B cell (primary cell): Measurements from ENCODE around the gene HOMEZ. TPM values are rescaled to one million over a fixed set of nuclear protein-coding genes. Genes with fewer than 3 reads are reported as not detected.

ENCODE experiments used
- ATAC-seq: fragments of 200-7000 bp; cut with Tn5 transposase; one replicate; pipeline ENCODE4 v1.10.0; 2021; ENCODE audit warnings: low read depth, mild to moderate bottlenecking, moderate number of reproducible peaks, moderate library complexity
- CTCF ChIA-PET: fragments of 350-600 bp; sonication (Branson Sonifier 250); formaldehyde crosslinking; loops from one replicate; lab custom pipeline; 2021; ENCODE audit warnings: antibody characterized with exemption, inconsistent platforms; lab: Charles Lee
- POLR2A ChIA-PET: fragments of 350-600 bp; sonication (Branson Sonifier 250); formaldehyde crosslinking; loops from one replicate; lab custom pipeline; 2021; ENCODE audit warnings: antibody characterized with exemption; lab: Charles Lee
- DNase-seq: peaks from one replicate; pipeline ENCODE4 v3.0.0; 2013
- H2AFZ ChIP-seq: 2 replicates; pipeline ENCODE4 v1.6.1; 2012; ENCODE audit warnings: mild to moderate bottlenecking, low read depth, low read length; ENCODE audit not compliant: insufficient read depth, poor library complexity, severe bottlenecking
- H3K27ac ChIP-seq, 2 donors: 1 replicate in 1 of 2; 2 replicates in 1 of 2; pipeline ENCODE4 v1.5.1; 2012 to 2013; ENCODE audit warnings: low read length in 2 of 2, mild to moderate bottlenecking in 2 of 2, moderate library complexity in 1 of 2
- H3K27me3 ChIP-seq, 4 experiments: fragments of 200-600 bp in 1 of 4; sonication (generic) in 1 of 4; replicated peaks in 1 of 4; 1 replicate in 2 of 4; 2 replicates in 2 of 4; pipeline versions ENCODE4 v1.6.1 to v1.7.0; 2013 to 2016; ENCODE audit warnings: low read length in 3 of 4, mild to moderate bottlenecking in 2 of 4, mixed read lengths in 1 of 4, moderate library complexity in 1 of 4; ENCODE audit not compliant: insufficient read depth in 4 of 4, control insufficient read depth in 3 of 4; ENCODE audit errors: control extremely low read depth in 1 of 4
- H3K36me3 ChIP-seq, 2 experiments: replicated peaks in 1 of 2; 1 replicate in 1 of 2; 2 replicates in 1 of 2; pipeline versions ENCODE4 v1.6.1 to v1.7.1; 2013; ENCODE audit warnings: low read length in 1 of 2; ENCODE audit not compliant: insufficient read depth in 2 of 2, control insufficient read depth in 1 of 2; ENCODE audit errors: control extremely low read depth in 1 of 2, extremely low read depth in 1 of 2
- H3K4me1 ChIP-seq, 2 donors: fragments of 200-600 bp in 1 of 2; sonication (generic) in 1 of 2; 1 replicate in 1 of 2; 2 replicates in 1 of 2; pipeline versions ENCODE4 v1.5.1 to v1.6.1; 2013 to 2017; ENCODE audit warnings: low read length in 2 of 2; ENCODE audit not compliant: control insufficient read depth in 2 of 2, insufficient read depth in 2 of 2
- H3K4me2 ChIP-seq: replicated peaks from 2 replicates; pipeline ENCODE3; 2012; ENCODE audit warnings: mild to moderate bottlenecking, low read depth, low read length; ENCODE audit not compliant: poor library complexity, severe bottlenecking
- H3K4me3 ChIP-seq, 5 experiments: fragments of 200-600 bp in 1 of 5; sonication (generic) in 1 of 5; 1 replicate in 3 of 5; 2 replicates in 2 of 5; pipeline versions ENCODE4 v1.5.1 to v1.7.0; 2011 to 2016; ENCODE audit warnings: low read length in 4 of 5, mild to moderate bottlenecking in 4 of 5, low read depth in 2 of 5, control low read depth in 1 of 5, moderate library complexity in 1 of 5; ENCODE audit not compliant: insufficient read depth in 1 of 5; ENCODE audit errors: control extremely low read depth in 1 of 5, extremely low read depth in 1 of 5
- H3K79me2 ChIP-seq: fragments of 200-600 bp; sonication (generic); one replicate; pipeline ENCODE4 v1.6.0; 2016; ENCODE audit warnings: low read length; ENCODE audit not compliant: control insufficient read depth, insufficient read depth
- H3K9ac ChIP-seq: fragments of 200-600 bp; sonication (generic); 2 replicates; pipeline ENCODE4 v1.6.1; 2017; ENCODE audit warnings: mild to moderate bottlenecking, low read length, moderate library complexity
- H3K9me3 ChIP-seq, 3 donors: one replicate each; pipeline versions ENCODE4 v1.6.1 to v1.7.1; 2013; ENCODE audit warnings: low read length in 2 of 3; ENCODE audit not compliant: control insufficient read depth in 2 of 3, insufficient read depth in 1 of 3; ENCODE audit errors: control extremely low read depth in 1 of 3
- H4K20me1 ChIP-seq: 2 replicates; pipeline ENCODE4 v1.6.0; 2012; ENCODE audit warnings: mild to moderate bottlenecking, low read length; ENCODE audit not compliant: insufficient read depth, control insufficient read depth, poor library complexity, severe bottlenecking
- H3K27ac Mint-ChIP-seq: one replicate; pipeline ENCODE4 v1.8.0; 2021; ENCODE audit warnings: mixed read lengths
- H3K27me3 Mint-ChIP-seq: one replicate; pipeline ENCODE4 v1.8.0; 2021; ENCODE audit warnings: mixed read lengths
- H3K4me1 Mint-ChIP-seq: one replicate; pipeline ENCODE4 v1.8.0; 2021; ENCODE audit warnings: mixed read lengths
- H3K4me3 Mint-ChIP-seq: one replicate; pipeline ENCODE4 v1.8.0; 2021; ENCODE audit warnings: mixed read lengths
- H3K9me3 Mint-ChIP-seq: one replicate; pipeline ENCODE4 v1.8.0; 2022; ENCODE audit warnings: mixed read lengths; ENCODE audit not compliant: insufficient read depth
- CTCF ChIP-seq: fragments of 200-600 bp; IDR thresholded peaks from one replicate; pipeline ENCODE4 v1.8.0; 2022; ENCODE audit warnings: antibody characterized with exemption, mild to moderate bottlenecking
- EZH2 ChIP-seq: IDR thresholded peaks from 2 replicates; pipeline ENCODE4 v1.6.1; 2012; ENCODE audit warnings: borderline replicate concordance, low read depth, mild to moderate bottlenecking, moderate library complexity, low read length; ENCODE audit not compliant: insufficient read depth, poor library complexity, severe bottlenecking
- WGBS: methylation state at CpG from one replicate; pipeline ENCODE4 v1.1.5; 2013; ENCODE audit warnings: missing lambda C conversion rate; ENCODE audit not compliant: insufficient coverage; 5-methylcytosine and 5-hydroxymethylcytosine counted together
- intact Hi-C: fragments of 100-400 bp; cut with micrococcal nuclease; formaldehyde crosslinking; loops from one replicate; pipeline ENCODE4 v1.10.0; 2022
- polyA plus RNA-seq: library from polyadenylated mRNA; depleted of rRNA; stranded (reverse); fragments of >200 nt; gene quantifications from 2 replicates; pipeline ENCODE4 v1.2.3, GENCODE V29; 2012
- total RNA-seq, 2 donors: library from RNA; stranded (reverse); fragments of 120-200 nt in 1 of 2; gene quantifications; 1 replicate in 1 of 2; 2 replicates in 1 of 2; pipeline versions ENCODE4 v1.2.3 to v1.2.4, GENCODE V29; 2013 to 2022

HOMEZ gene
- total and polyA plus RNA-seq, 2 donors (not counting 1 experiment from before 2014, with no cell fraction given): 4.2 to 15.5 TPM

GRCh38 chr14:23335623-23336022, 49.7 kb upstream of the HOMEZ start:
- no peak overlapping the region for H2AFZ ChIP-seq
- peaks cover 39% of the 10 kb centered on the region for H3K27me3 Mint-ChIP-seq
- no peak overlapping the region for H3K9ac ChIP-seq
- H3K79me2 ChIP-seq: no peaks in the 10 kb centered on the region
- intact Hi-C loops: no loop called here
- CTCF ChIA-PET: interaction anchor here (1.0 kb wide), 2 partner anchors 9 to 44 kb away, joined by 3 to 5 read pairs; no protein-coding TSS in a partner anchor
- H3K27me3 ChIP-seq: peaks cover 0 to 7% (median 4%) of the 10 kb centered on the region in 4 experiments
- H3K9me3 ChIP-seq: peaks cover 0 to 2% (median 1%) of the 10 kb centered on the region in 3 donors
- H4K20me1 ChIP-seq: no peaks in the 10 kb centered on the region
- H3K4me3 Mint-ChIP-seq: no peak overlapping the region
- no peaks in the 10 kb centered on the region for H3K9me3 Mint-ChIP-seq
- no peak overlapping the region for H3K27ac ChIP-seq
- TF ChIP-seq EZH2 (no peak), CTCF (no peak)
- no peak overlapping the region for H3K4me3 ChIP-seq
- H3K27ac Mint-ChIP-seq: no peak overlapping the region
- WGBS: no CpG with 5 or more reads among the region's 5 CpGs
- no peaks in the 10 kb centered on the region for H3K36me3 ChIP-seq
- no peak overlapping the region for H3K4me2 ChIP-seq
- POLR2A ChIA-PET: no interaction called here
- ATAC-seq (no peak), DNase-seq (no peak)
- H3K4me1 Mint-ChIP-seq: no peaks in the 10 kb centered on the region
- no peaks in the 10 kb centered on the region for H3K4me1 ChIP-seq

GRCh38 chr14:23327947-23328744, 42.2 kb upstream of the HOMEZ start:
- Histone ChIP-seq H3K27me3 (peaks cover 0 to 2% (median 0%) of the 10 kb centered on the region in 4 experiments), H4K20me1 (peaks cover 7% of the 10 kb centered on the region), H3K36me3 (peaks cover 7 to 26% of the 10 kb centered on the region in 2 experiments), H3K27ac (no peak overlapping the region), H3K4me2 (no peak overlapping the region), H2AFZ (no peak overlapping the region), H3K79me2 (peaks cover 2% of the 10 kb centered on the region), H3K4me3 (no peak overlapping the region), H3K9me3 (no peaks in the 10 kb centered on the region), H3K9ac (no peak overlapping the region), H3K4me1 (peaks cover 1% of the 10 kb centered on the region in 2 donors)
- Mint-ChIP-seq H3K27me3 (peaks cover 3% of the 10 kb centered on the region), H3K4me3 (no peak overlapping the region), H3K9me3 (no peaks in the 10 kb centered on the region), H3K27ac (peak overlapping the region; percentile 2), H3K4me1 (peaks cover 7% of the 10 kb centered on the region)
- DNase-seq (peak; percentile 77), ATAC-seq (peak; percentile 80)
- ChIA-PET POLR2A (no interaction called here), CTCF (interaction anchor here (1.3 to 4.0 kb wide), 5 partner anchors 9 to 52 kb away, joined by 3 to 24 read pairs (median 13); partner anchors contain the start of gene PPP1R3E)
- WGBS: 67% methylated on average over 2 of the region's 4 CpGs
- TF ChIP-seq CTCF: peak; percentile 95
- TF ChIP-seq EZH2: no peak
- intact Hi-C loops: loop anchor here (1.0 to 2.0 kb wide), 2 partner anchors 63 to 207 kb away; no protein-coding TSS in a partner anchor
